Ishikawa (cell line): ENCODE results near the gene RIBC2.

ENCODE experiments used
- CEBPB ChIP-seq: IDR thresholded peaks from 2 replicates; pipeline ENCODE4 v1.6.1; 2012
- CREB1 ChIP-seq: IDR thresholded peaks from 2 replicates; pipeline ENCODE4 v1.6.1; 2012; ENCODE audit warnings: low read depth
- EGR1 ChIP-seq: IDR thresholded peaks from 2 replicates; pipeline ENCODE4 v1.6.1; 2012
- EP300 ChIP-seq: IDR thresholded peaks from 2 replicates; pipeline ENCODE4 v1.6.1; 2012; ENCODE audit warnings: borderline replicate concordance
- FOXM1 ChIP-seq: IDR thresholded peaks from 2 replicates; pipeline ENCODE4 v1.6.1; 2012; ENCODE audit warnings: low read depth, borderline replicate concordance
- MAX ChIP-seq: IDR thresholded peaks from 2 replicates; pipeline ENCODE4 v1.6.1; 2012
- NFIC ChIP-seq: IDR thresholded peaks from 2 replicates; pipeline ENCODE4 v1.6.1; 2012
- RAD21 ChIP-seq: IDR thresholded peaks from 2 replicates; pipeline ENCODE4 v1.6.1; 2012; ENCODE audit warnings: low read depth
- TAF1 ChIP-seq: IDR thresholded peaks from 2 replicates; pipeline ENCODE4 v1.6.1; 2012; ENCODE audit warnings: low read depth, mild to moderate bottlenecking
- TCF12 ChIP-seq: IDR thresholded peaks from 2 replicates; pipeline ENCODE4 v1.6.1; 2012; ENCODE audit warnings: low read depth
- TEAD4 ChIP-seq: IDR thresholded peaks from 2 replicates; pipeline ENCODE4 v1.6.1; 2012
- YY1 ChIP-seq: IDR thresholded peaks from 2 replicates; pipeline ENCODE4 v1.6.1; 2012; ENCODE audit warnings: low read depth
- ZBTB7A ChIP-seq: IDR thresholded peaks from 2 replicates; pipeline ENCODE4 v1.6.1; 2012; ENCODE audit warnings: low read depth
- TF ChIP-seq, protein P1 (sequence below): IDR thresholded peaks from 2 replicates; pipeline ENCODE4 v1.6.1; 2012; ENCODE audit warnings: low read depth, mild to moderate bottlenecking
- TF ChIP-seq, protein P2 (sequence below): IDR thresholded peaks from 2 replicates; pipeline ENCODE4 v1.6.1; 2012

RIBC2 gene

GRCh38 chr22:45389546-45389945 is 23.9 kb upstream of the RIBC2 start:
- TF ChIP-seq NFIC (no peak), YY1 (no peak), TCF12 (no peak), TAF1 (no peak), CREB1 (no peak), EP300 (no peak), MAX (no peak), ZBTB7A (no peak), FOXM1 (no peak), TEAD4 (no peak)
- TF ChIP-seq, protein P1, sequence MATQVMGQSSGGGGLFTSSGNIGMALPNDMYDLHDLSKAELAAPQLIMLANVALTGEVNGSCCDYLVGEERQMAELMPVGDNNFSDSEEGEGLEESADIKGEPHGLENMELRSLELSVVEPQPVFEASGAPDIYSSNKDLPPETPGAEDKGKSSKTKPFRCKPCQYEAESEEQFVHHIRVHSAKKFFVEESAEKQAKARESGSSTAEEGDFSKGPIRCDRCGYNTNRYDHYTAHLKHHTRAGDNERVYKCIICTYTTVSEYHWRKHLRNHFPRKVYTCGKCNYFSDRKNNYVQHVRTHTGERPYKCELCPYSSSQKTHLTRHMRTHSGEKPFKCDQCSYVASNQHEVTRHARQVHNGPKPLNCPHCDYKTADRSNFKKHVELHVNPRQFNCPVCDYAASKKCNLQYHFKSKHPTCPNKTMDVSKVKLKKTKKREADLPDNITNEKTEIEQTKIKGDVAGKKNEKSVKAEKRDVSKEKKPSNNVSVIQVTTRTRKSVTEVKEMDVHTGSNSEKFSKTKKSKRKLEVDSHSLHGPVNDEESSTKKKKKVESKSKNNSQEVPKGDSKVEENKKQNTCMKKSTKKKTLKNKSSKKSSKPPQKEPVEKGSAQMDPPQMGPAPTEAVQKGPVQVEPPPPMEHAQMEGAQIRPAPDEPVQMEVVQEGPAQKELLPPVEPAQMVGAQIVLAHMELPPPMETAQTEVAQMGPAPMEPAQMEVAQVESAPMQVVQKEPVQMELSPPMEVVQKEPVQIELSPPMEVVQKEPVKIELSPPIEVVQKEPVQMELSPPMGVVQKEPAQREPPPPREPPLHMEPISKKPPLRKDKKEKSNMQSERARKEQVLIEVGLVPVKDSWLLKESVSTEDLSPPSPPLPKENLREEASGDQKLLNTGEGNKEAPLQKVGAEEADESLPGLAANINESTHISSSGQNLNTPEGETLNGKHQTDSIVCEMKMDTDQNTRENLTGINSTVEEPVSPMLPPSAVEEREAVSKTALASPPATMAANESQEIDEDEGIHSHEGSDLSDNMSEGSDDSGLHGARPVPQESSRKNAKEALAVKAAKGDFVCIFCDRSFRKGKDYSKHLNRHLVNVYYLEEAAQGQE, result no peak
- TF ChIP-seq, protein P2, sequence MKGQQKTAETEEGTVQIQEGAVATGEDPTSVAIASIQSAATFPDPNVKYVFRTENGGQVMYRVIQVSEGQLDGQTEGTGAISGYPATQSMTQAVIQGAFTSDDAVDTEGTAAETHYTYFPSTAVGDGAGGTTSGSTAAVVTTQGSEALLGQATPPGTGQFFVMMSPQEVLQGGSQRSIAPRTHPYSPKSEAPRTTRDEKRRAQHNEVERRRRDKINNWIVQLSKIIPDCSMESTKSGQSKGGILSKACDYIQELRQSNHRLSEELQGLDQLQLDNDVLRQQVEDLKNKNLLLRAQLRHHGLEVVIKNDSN, result no peak

- TF ChIP-seq TAF1 (no peak), RAD21 (peak; percentile 11; the same call in 1 of the 2 replicates)
Observed at GRCh38 chr22:45397806-45398205, 15.7 kb upstream of the RIBC2 start.

- TF ChIP-seq CREB1 (no peak), MAX (no peak), TCF12 (no peak), TAF1 (no peak)
Observed at GRCh38 chr22:45398214-45398613, 15.3 kb upstream of the RIBC2 start.

- TF ChIP-seq TEAD4 (no peak), NFIC (no peak)
- TF ChIP-seq, protein P2, result no peak
- TF ChIP-seq, protein P1, result no peak
Observed at GRCh38 chr22:45399712-45400445, 13.6 kb upstream of the RIBC2 start.

- TF ChIP-seq CREB1 (no peak), NFIC (no peak)
Observed at GRCh38 chr22:45402466-45402985, 11.0 kb upstream of the RIBC2 start.

- TF ChIP-seq CEBPB (no peak), TAF1 (no peak), FOXM1 (no peak), EGR1 (no peak), NFIC (no peak)
Observed at GRCh38 chr22:45407793-45408192, 5.7 kb upstream of the RIBC2 start.

DNA sequence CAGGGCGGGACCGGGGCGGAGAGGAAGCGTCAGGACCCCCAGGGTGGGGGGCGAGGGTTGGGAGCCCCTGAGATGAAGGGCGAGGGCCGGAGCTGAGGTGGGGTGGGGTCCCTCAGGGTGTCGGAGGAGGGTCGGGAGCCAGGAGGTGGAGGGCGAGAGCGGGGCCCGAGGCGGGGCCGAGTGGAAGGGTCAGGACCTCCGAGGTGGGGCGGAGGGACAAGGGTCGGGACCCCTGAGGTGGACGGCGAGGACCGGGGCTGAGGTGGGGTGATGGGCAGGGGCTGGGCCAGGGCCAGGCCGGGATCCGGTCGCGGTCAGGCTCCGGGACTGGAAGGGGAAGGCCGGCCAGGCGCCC is 503 bp upstream of the RIBC2 start:
- TF ChIP-seq EP300 (no peak), TEAD4 (no peak), TAF1 (no peak), CREB1 (no peak)
